ENCODE data around the gene LCE2A. TPM values are rescaled to one million over a fixed set of nuclear protein-coding genes. Genes with fewer than 3 reads are reported as not detected.

LCE2A gene
- total RNA-seq, 1 experiment from 2014 or later, result not detected

- Histone ChIP-seq H2AK5ac (ENCODE audit: insufficient read length, low read length) (no peak overlapping the region), H4K20me1 (ENCODE audit: control insufficient read depth, insufficient read depth, insufficient read length) (no peaks in the 10 kb centered on the region), H3K14ac (ENCODE audit: insufficient read depth, low read length) (no peak overlapping the region), H3K4ac (ENCODE audit: low read depth, low read length) (no peak overlapping the region), H2BK12ac (ENCODE audit: insufficient read length, low read depth, low read length) (no peak overlapping the region), H3K4me2 (ENCODE audit: insufficient read depth, insufficient read length, low read length) (no peak overlapping the region), H3K27ac (ENCODE audit: insufficient read length, low read depth, low read length) (no peak overlapping the region), H3K56ac (ENCODE audit: insufficient read length, low read depth, low read length) (no peak overlapping the region), H2AFZ (ENCODE audit: low read length) (no peak overlapping the region), H2BK20ac (ENCODE audit: low read depth, low read length, poor library complexity, severe bottlenecking) (no peak overlapping the region), H3K18ac (ENCODE audit: insufficient read length, low read depth, low read length) (no peak overlapping the region), H3K27me3 (ENCODE audit: insufficient read depth, low read length) (no peaks in the 10 kb centered on the region), H3K23ac (ENCODE audit: insufficient read length, low read depth, low read length) (no peak overlapping the region), H3K79me2 (ENCODE audit: insufficient read depth, low read length) (no peaks in the 10 kb centered on the region), H3K4me1 (ENCODE audit: insufficient read depth, low read length) (no peaks in the 10 kb centered on the region), H3K79me1 (ENCODE audit: insufficient read depth, low read depth, low read length, poor library complexity, severe bottlenecking) (no peaks in the 10 kb centered on the region), H4K91ac (ENCODE audit: insufficient read length, low read depth, low read length) (no peak overlapping the region), H3K9me3 (ENCODE audit: control insufficient read depth, low read depth, low read length) (peaks cover 93% of the 10 kb centered on the region), H3T11ph (ENCODE audit: low read length) (no peak overlapping the region), H3K9ac (ENCODE audit: extremely low read depth, insufficient read length, low read length) (no peak overlapping the region), H2BK5ac (ENCODE audit: insufficient read length, low read length) (no peak overlapping the region), H4K8ac (replicated peaks; ENCODE audit: insufficient read length, low read depth, low read length) (no peak overlapping the region), H3K23me2 (ENCODE audit: insufficient read length, low read depth, low read length, poor library complexity, severe bottlenecking) (no peaks in the 10 kb centered on the region), H2BK120ac (ENCODE audit: low read depth, low read length, poor library complexity, severe bottlenecking) (no peak overlapping the region), H2BK15ac (ENCODE audit: low read depth, low read length) (no peak overlapping the region), H4K5ac (ENCODE audit: insufficient read length, low read depth, low read length) (no peak overlapping the region)
- H3K36me3 Mint-ChIP-seq (ENCODE audit: insufficient read depth in 1 of 3, low read depth in 3 of 3), result peaks cover 4 to 29% (median 20%) of the 10 kb centered on the region in 3 experiments; a peak in 5 of 7 replicates
- peaks cover 4% of the 10 kb centered on the region; the same call in 1 of the 2 replicates for H3K27me3 Mint-ChIP-seq (ENCODE audit: low read depth)
- no peaks in the 10 kb centered on the region for H3K4me1 Mint-ChIP-seq
- no peak overlapping the region for H3K27ac Mint-ChIP-seq
- no peak overlapping the region for H3K4me3 Mint-ChIP-seq
- H3K9me3 Mint-ChIP-seq, result peaks cover 96 to 98% of the 10 kb centered on the region in 2 experiments
- TF ChIP-seq, protein P1, sequence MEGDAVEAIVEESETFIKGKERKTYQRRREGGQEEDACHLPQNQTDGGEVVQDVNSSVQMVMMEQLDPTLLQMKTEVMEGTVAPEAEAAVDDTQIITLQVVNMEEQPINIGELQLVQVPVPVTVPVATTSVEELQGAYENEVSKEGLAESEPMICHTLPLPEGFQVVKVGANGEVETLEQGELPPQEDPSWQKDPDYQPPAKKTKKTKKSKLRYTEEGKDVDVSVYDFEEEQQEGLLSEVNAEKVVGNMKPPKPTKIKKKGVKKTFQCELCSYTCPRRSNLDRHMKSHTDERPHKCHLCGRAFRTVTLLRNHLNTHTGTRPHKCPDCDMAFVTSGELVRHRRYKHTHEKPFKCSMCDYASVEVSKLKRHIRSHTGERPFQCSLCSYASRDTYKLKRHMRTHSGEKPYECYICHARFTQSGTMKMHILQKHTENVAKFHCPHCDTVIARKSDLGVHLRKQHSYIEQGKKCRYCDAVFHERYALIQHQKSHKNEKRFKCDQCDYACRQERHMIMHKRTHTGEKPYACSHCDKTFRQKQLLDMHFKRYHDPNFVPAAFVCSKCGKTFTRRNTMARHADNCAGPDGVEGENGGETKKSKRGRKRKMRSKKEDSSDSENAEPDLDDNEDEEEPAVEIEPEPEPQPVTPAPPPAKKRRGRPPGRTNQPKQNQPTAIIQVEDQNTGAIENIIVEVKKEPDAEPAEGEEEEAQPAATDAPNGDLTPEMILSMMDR (conservative IDR thresholded peaks at IDR 0.05), result no peak
- DNase-seq, result no peak
Observed at GRCh38 chr1:152718238-152718637, 20.1 kb downstream of the LCE2A start.

Measured in H9 (cell line).